HG02610 (cell line): Measurements from ENCODE around the gene DPP4.
"Not testable (repeated sequence)": the region's sequence is repeated elsewhere in the genome, so short reads cannot be mapped to it uniquely, and the experiment has no call there.

Experiments used
- ATAC-seq: cut with Tn5 transposase; IDR thresholded peaks from one replicate; pipeline ENCODE4 v1.9.1; 2021; ENCODE audit warnings: mild to moderate bottlenecking, moderate library complexity; ENCODE audit not compliant: unreplicated experiment

DPP4 gene

GRCh38 chr2:161994761-161995520 is 79.1 kb downstream of the DPP4 start:
- ATAC-seq = no peak

- peak; percentile 46 for ATAC-seq
Observed at GRCh38 chr2:161992531-161992930, 81.5 kb downstream of the DPP4 start.

GRCh38 chr2:161991991-161992390 is 82.0 kb downstream of the DPP4 start:
- no peak for ATAC-seq

GRCh38 chr2:161990741-161991140 is 83.3 kb downstream of the DPP4 start:
- no peak for ATAC-seq

- ATAC-seq = no peak
Observed at GRCh38 chr2:161990036-161990435, 84.0 kb downstream of the DPP4 start.

- no peak for ATAC-seq
Observed at GRCh38 chr2:161988589-161988988, 85.4 kb downstream of the DPP4 start.

GRCh38 chr2:161987311-161987710 is 86.7 kb downstream of the DPP4 start:
- no peak for ATAC-seq

- ATAC-seq = no peak
Observed at GRCh38 chr2:161983866-161984265, 90.1 kb downstream of the DPP4 start.

GRCh38 chr2:161983331-161983651 is 90.7 kb downstream of the DPP4 start:
- ATAC-seq = no peak

- no peak for ATAC-seq
Observed at GRCh38 chr2:161982548-161983330, 91.3 kb downstream of the DPP4 start.

- no peak for ATAC-seq
Observed at GRCh38 chr2:161981679-161982250, 92.2 kb downstream of the DPP4 start.

- no peak for ATAC-seq
Observed at GRCh38 chr2:161980976-161981375, 93.0 kb downstream of the DPP4 start.

- no peak for ATAC-seq
Observed at GRCh38 chr2:161979490-161979889, 94.5 kb downstream of the DPP4 start.

GRCh38 chr2:161977926-161978325 is 96.1 kb downstream of the DPP4 start:
- not testable (repeated sequence) for ATAC-seq

GRCh38 chr2:161976917-161977316 is 97.1 kb downstream of the DPP4 start:
- ATAC-seq = no peak

GRCh38 chr2:161976295-161976694 is 97.7 kb downstream of the DPP4 start:
- no peak for ATAC-seq

- no peak for ATAC-seq
Observed at GRCh38 chr2:161975813-161976160, 98.2 kb downstream of the DPP4 start.

- no peak for ATAC-seq
Observed at GRCh38 chr2:161975062-161975812, 98.8 kb downstream of the DPP4 start.

- no peak for ATAC-seq
Observed at GRCh38 chr2:161974461-161974860, 99.6 kb downstream of the DPP4 start.

GRCh38 chr2:161972866-161973265 is 101.1 kb downstream of the DPP4 start:
- no peak for ATAC-seq

GRCh38 chr2:161972232-161972631 is 101.8 kb downstream of the DPP4 start:
- no peak for ATAC-seq
